A549 (cell line): Measurements from ENCODE around the gene DNAAF2. TPM values are rescaled to one million over a fixed set of nuclear protein-coding genes. Genes with fewer than 3 reads are reported as not detected.

Source experiments
- CEBPB ChIP-seq, 2 experiments: fragments of >200 bp in 1 of 2; sonication (Bioruptor Twin) in 1 of 2; formaldehyde crosslinking in 1 of 2; IDR thresholded peaks; 2 replicates each; pipeline ENCODE4 v1.6.1; 2012 to 2016
- FOSL2 ChIP-seq, 2 experiments: fragments of 450-650 bp in 1 of 2; fragments of >200 bp in 1 of 2; sonication (Bioruptor Twin) in 1 of 2; formaldehyde crosslinking; IDR thresholded peaks; 2 replicates each; pipeline versions ENCODE4 v1.5.0 to v1.6.1; 2016 to 2020; ENCODE audit warnings: mild to moderate bottlenecking in 1 of 2, moderate library complexity in 1 of 2
- PBX3 ChIP-seq: IDR thresholded peaks from 2 replicates; pipeline ENCODE4 v1.6.1; 2012
- RAD21 ChIP-seq, 2 experiments: fragments of >200 bp in 1 of 2; sonication (Bioruptor Twin) in 1 of 2; formaldehyde crosslinking in 1 of 2; IDR thresholded peaks in 1 of 2; conservative IDR thresholded peaks in 1 of 2; 2 replicates in 1 of 2; 3 replicates in 1 of 2; pipeline ENCODE4 v1.6.1; 2012 to 2018; ENCODE audit warnings: inconsistent platforms in 1 of 2
- SMC3 ChIP-seq: fragments of >200 bp; sonication (Bioruptor Twin); formaldehyde crosslinking; IDR thresholded peaks from 3 replicates; pipeline ENCODE4 v1.6.1; 2018; ENCODE audit warnings: inconsistent platforms
- polyA plus RNA-seq, 4 experiments: library from polyadenylated mRNA; depleted of rRNA in 3 of 4; stranded (reverse); fragments of >200 nt; fragmentation: RNase III in 1 of 4; extraction: RNeasy Plus Mini Kit Qiagen cat#74134 plus additional on column Dnase treatment in 1 of 4; gene quantifications; 2 replicates in 3 of 4; 3 replicates in 1 of 4; pipeline ENCODE4 v1.2.3, GENCODE V29; 2011 to 2017
- small RNA-seq, 6 experiments: library from RNA; depleted of rRNA; stranded (forward); fragments of <200 nt; gene quantifications; one replicate each; pipeline ENCODE3, GENCODE V24; 2012

Gene DNAAF2
- polyA plus RNA-seq, 2 of the 4 experiments (the other 2 are of a cell fraction), result 12.1 to 14.1 TPM

- no peak for TF ChIP-seq FOSL2 (IDR thresholded peaks at IDR 0.05)
- TF ChIP-seq FOSL2 (CRISPR knock-in tag; IDR thresholded peaks at IDR 0.05), result no peak
- TF ChIP-seq PBX3, result no peak
- TF ChIP-seq CEBPB (IDR thresholded peaks at IDR 0.05), result no peak
- no peak for TF ChIP-seq SMC3
- TF ChIP-seq RAD21 (conservative IDR thresholded peaks at IDR 0.05 in 1 of 2, IDR thresholded peaks at IDR 0.05 in 1 of 2), result no peak
- TF ChIP-seq, all 56 proteins: peak for 0
These were observed 56.9 kb downstream of the DNAAF2 start (continued) for GRCh38 chr14:49578141-49578540.

Small RNAs within 50 kb of the gene (small RNA-seq; reads per million reads assigned to genes)
- gene AL139099.3 (0 reads per million in 6 experiments), gene AL139099.4 (0 reads per million in 6 experiments), gene RF00019 (0 reads per million in 6 experiments), gene RNU6ATAC30P (0 reads per million in 6 experiments)

Other genes starting within 250 kb of the DNAAF2 start
- gene RPS29, start 48.9 kb downstream of the DNAAF2 start, polyA plus RNA-seq (2011; rRNA removed), result 3,909 and 5,167 TPM in 2 replicates
- 3,539 to 3,858 TPM (median 3,692 TPM) in 3 replicates for gene RPS29, start 48.9 kb downstream of the DNAAF2 start, polyA plus RNA-seq (2017; fragmentation: RNase III; extraction: RNeasy Plus Mini Kit Qiagen cat#74134 plus additional on column Dnase treatment)
- 34.6 and 50.7 TPM in 2 replicates for gene LRR1, start 36.3 kb downstream of the DNAAF2 start, polyA plus RNA-seq (2011; rRNA removed)
- gene LRR1, start 36.3 kb downstream of the DNAAF2 start, polyA plus RNA-seq (2017; fragmentation: RNase III; extraction: RNeasy Plus Mini Kit Qiagen cat#74134 plus additional on column Dnase treatment), result 48.4 to 53.5 TPM (median 52.8 TPM) in 3 replicates
- gene RPL36AL, start 14.6 kb downstream of the DNAAF2 start, polyA plus RNA-seq (2011; rRNA removed), result 280 and 390 TPM in 2 replicates
- 454 to 469 TPM (median 468 TPM) in 3 replicates for gene RPL36AL, start 14.6 kb downstream of the DNAAF2 start, polyA plus RNA-seq (2017; fragmentation: RNase III; extraction: RNeasy Plus Mini Kit Qiagen cat#74134 plus additional on column Dnase treatment)
- 33.0 and 35.6 TPM in 2 replicates for gene MGAT2, start 14.4 kb downstream of the DNAAF2 start, polyA plus RNA-seq (2011; rRNA removed)
- gene MGAT2, start 14.4 kb downstream of the DNAAF2 start, polyA plus RNA-seq (2017; fragmentation: RNase III; extraction: RNeasy Plus Mini Kit Qiagen cat#74134 plus additional on column Dnase treatment), result 26.7 to 27.0 TPM (median 26.9 TPM) in 3 replicates
- gene POLE2, start 53.0 kb upstream of the DNAAF2 start, polyA plus RNA-seq (2011; rRNA removed), result 28.1 and 30.4 TPM in 2 replicates
- gene POLE2, start 53.0 kb upstream of the DNAAF2 start, polyA plus RNA-seq (2017; fragmentation: RNase III; extraction: RNeasy Plus Mini Kit Qiagen cat#74134 plus additional on column Dnase treatment), result 18.0 to 23.3 TPM (median 20.2 TPM) in 3 replicates
- gene KLHDC1, start 57.9 kb upstream of the DNAAF2 start, polyA plus RNA-seq (2011; rRNA removed), result 0.70 and 0.74 TPM in 2 replicates
- 0.42 to 1.2 TPM (median 1.1 TPM) in 3 replicates for gene KLHDC1, start 57.9 kb upstream of the DNAAF2 start, polyA plus RNA-seq (2017; fragmentation: RNase III; extraction: RNeasy Plus Mini Kit Qiagen cat#74134 plus additional on column Dnase treatment)
- 75.7 and 83.7 TPM in 2 replicates for gene KLHDC2, start 132.9 kb upstream of the DNAAF2 start, polyA plus RNA-seq (2011; rRNA removed)
- 38.9 to 47.5 TPM (median 46.4 TPM) in 3 replicates for gene KLHDC2, start 132.9 kb upstream of the DNAAF2 start, polyA plus RNA-seq (2017; fragmentation: RNase III; extraction: RNeasy Plus Mini Kit Qiagen cat#74134 plus additional on column Dnase treatment)
- 58.8 and 59.6 TPM in 2 replicates for gene NEMF, start 217.5 kb upstream of the DNAAF2 start, polyA plus RNA-seq (2011; rRNA removed)
- 57.0 to 60.3 TPM (median 58.3 TPM) in 3 replicates for gene NEMF, start 217.5 kb upstream of the DNAAF2 start, polyA plus RNA-seq (2017; fragmentation: RNase III; extraction: RNeasy Plus Mini Kit Qiagen cat#74134 plus additional on column Dnase treatment)